Right lung (tissue), 5 donors: ENCODE measurements around the gene SMIM45. TPM values are rescaled to one million over a fixed set of nuclear protein-coding genes. Genes with fewer than 3 reads are reported as not detected.

ENCODE experiments used
- DNase-seq, 2 donors: peaks; one replicate each; pipeline ENCODE4 v3.0.0-alpha.2; 2013
- polyA plus RNA-seq, 5 donors: library from polyadenylated mRNA; unstranded; fragments of 120-200 nt; gene quantifications; one replicate each; pipeline versions ENCODE4 v1.2.1 to v1.2.3, GENCODE V29; 2013; ENCODE audit warnings: inconsistent platforms in 1 of 5, low replicate concordance in 1 of 5; ENCODE audit not compliant: insufficient read length in 5 of 5, insufficient read depth in 1 of 5

The SMIM45 gene

GRCh38 chr22:42001121-42001520, 49.2 kb downstream of the SMIM45 start:
- DNase-seq: no peak

DNA sequence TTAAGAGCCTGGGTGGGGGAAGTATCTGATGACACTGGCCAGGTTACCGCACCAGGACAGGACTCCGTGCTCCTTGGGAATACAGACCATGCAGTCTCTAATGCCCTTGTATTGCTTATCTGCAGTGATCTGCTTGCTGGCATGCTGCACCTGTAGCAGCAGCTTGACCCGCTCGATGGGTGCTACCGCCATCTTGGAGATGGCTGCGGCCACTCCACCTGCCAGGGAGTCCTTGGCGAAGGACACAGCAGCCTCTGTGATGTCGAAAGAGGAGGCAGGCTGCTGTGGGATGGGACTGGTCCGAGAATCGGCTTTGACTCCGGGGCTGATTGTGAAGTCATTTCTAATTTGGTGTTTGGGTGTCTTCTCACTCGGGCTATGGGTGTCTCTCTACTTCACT, 49.8 kb downstream of the SMIM45 start:
- no peak for DNase-seq

DNA sequence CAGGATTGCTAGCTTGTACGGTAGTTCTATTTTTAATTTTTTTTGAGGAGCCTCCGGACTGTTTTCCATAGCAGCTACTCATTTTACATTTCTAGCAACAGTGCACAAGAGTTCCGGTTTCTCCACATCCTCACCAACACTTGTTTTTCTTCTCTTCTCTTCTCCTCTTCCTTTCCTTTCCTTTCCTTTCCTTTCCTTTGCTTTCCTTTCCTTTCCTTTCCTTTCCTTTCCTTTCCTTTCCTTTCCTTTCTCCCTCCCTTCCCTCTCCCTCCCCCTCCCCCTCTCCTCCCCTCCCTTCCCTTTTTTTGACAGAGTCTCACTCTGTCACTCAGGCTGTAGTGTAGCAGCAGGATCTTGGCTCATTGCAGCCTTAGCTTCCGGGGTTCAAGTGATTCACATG, 56.0 kb downstream of the SMIM45 start:
- no peak for DNase-seq

Other genes with a start within 250 kb of the SMIM45 start
- gene CCDC134, start 151.5 kb upstream of the SMIM45 start, polyA plus RNA-seq: 10 to 100 TPM in 1 of 5 donors, 1 to 10 TPM in 4; 8.1 to 10.0 (median 9.3) TPM
- gene SREBF2, start 119.0 kb upstream of the SMIM45 start, polyA plus RNA-seq: 10 to 100 TPM; 52.1 to 92.9 (median 68.6) TPM
- under 1 TPM in 3 of 5 donors, not detected in 2; 0.08 to 0.27 (median 0.21) TPM for gene SHISA8, start 37.1 kb upstream of the SMIM45 start, polyA plus RNA-seq
- gene TNFRSF13C, start 25.3 kb upstream of the SMIM45 start, polyA plus RNA-seq: 1 to 10 TPM; 1.5 to 3.0 (median 1.8) TPM
- gene CENPM, start 5.0 kb upstream of the SMIM45 start, polyA plus RNA-seq: 10 to 100 TPM; 11.6 to 17.4 (median 15.6) TPM
- gene SEPTIN3, start 17.3 kb downstream of the SMIM45 start, polyA plus RNA-seq: 1 to 10 TPM; 1.3 to 1.7 (median 1.4) TPM
- gene WBP2NL, start 46.6 kb downstream of the SMIM45 start, polyA plus RNA-seq: 1 to 10 TPM; 2.3 to 4.4 (median 3.6) TPM
- 10 to 100 TPM; 25.4 to 28.9 (median 28.2) TPM for gene NAGA, start 118.7 kb downstream of the SMIM45 start, polyA plus RNA-seq
- 10 to 100 TPM; 12.7 to 22.1 (median 14.5) TPM for gene PHETA2, start 122.1 kb downstream of the SMIM45 start, polyA plus RNA-seq
- 100 to 1,000 TPM in 3 of 5 donors, 10 to 100 TPM in 2; 73.4 to 118 (median 103) TPM for gene SMDT1, start 127.5 kb downstream of the SMIM45 start, polyA plus RNA-seq
- gene NDUFA6, start 138.6 kb downstream of the SMIM45 start, polyA plus RNA-seq: 100 to 1,000 TPM in 2 of 5 donors, 10 to 100 TPM in 3; 69.4 to 117 (median 95.0) TPM
- 1 to 10 TPM; 3.1 to 5.4 (median 4.0) TPM for gene CYP2D6, start 178.7 kb downstream of the SMIM45 start, polyA plus RNA-seq